ENCODE data around the gene PRUNE2.

PRUNE2 gene

DNA sequence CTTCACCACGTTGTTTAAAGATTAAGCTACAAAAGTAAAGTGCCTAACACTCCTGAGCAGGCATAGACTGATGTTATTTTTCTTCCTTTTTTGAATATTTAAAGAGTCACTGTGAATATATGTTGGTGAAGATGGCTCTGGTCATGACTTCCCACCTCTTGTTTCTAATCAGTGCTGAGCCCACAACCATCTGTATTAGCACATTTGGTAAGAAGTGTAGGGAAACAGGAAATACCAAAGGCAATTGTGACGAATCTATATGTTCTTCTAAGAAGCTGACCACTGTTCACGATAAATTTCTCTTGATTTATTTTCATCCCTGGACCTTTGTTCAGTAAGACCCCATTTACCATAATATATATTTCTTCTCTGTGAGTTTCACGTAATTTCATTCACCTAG lies 249.9 kb downstream of the PRUNE2 start:
- DNase-seq (ENCODE audit: low read depth) = no peak

DNA sequence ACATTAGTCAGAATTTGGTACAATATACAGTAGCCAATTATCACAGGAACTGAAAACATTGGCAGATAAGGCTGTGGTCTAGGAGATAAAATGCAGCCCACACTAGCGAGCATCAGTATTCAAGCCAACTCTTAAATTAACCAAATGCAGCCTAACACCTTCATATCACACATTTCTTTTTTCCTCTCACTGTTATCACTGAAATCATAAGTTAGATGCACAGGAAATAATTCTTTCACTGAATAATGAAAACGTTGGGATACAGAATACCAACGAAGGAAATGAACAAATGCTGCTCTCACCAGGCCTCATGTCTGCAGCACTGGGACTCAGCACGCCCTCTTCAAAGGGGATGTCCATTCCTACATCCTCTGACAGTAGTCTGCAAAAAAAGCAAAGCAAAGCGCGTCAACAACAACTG lies 250.8 kb downstream of the PRUNE2 start:
- no peak for DNase-seq (ENCODE audit: low read depth)

DNA sequence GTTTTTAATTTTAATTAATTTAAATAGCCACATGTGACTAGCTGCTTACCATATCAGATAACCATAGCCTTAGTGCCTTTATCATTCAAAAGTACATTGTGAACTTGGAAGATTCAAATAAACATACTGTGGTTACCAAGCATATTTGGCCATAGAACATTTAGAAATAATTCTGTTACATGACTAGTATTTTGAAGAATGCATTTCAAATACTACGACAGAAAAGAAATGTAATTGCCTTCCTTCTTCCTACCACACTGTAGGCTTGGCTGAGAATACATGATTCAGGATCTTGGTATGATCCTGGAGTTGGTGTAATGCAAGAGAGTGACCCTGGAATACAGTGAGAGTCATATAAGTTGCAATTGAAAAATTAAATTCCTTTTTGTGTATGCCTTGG lies 251.3 kb downstream of the PRUNE2 start:
- no peak for DNase-seq (ENCODE audit: low read depth)

DNA sequence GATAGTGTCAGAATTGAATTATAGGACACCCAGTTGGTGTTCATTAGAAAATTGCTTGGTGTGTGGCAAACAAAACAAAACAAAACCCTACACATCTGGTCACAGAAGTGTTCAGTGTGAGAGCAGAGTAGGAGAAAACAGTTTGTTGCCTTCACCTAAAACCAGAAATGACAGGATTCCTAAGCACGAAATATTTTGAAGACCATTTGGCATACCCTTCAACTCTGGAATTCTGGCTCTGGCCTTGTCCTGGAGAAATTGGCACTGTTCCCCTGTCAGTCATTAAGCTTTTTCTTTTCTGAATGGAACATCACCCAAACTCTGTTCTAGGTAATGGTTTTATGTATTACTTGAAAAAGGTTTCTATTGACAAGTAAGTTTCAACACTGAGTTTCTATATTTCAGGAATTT lies 251.9 kb downstream of the PRUNE2 start:
- no peak for DNase-seq (ENCODE audit: low read depth)

DNA sequence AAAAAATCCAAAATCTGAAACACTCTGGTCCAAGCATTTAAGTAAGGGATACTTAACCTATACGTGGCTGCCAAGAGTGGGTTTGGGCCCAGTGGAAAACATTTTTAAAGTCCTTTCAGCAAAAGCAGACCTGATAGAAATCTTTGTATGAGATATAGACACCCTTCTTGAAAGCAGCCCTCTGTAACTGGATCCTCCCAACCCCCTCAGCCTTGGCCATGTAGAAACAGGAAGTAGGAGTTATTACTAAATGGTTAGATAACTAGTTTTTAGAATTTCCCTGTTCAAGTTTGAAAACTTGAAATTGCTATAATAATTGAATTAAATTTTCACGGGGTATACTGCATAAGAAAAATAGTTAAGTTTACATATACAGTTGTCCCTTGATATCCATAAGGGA lies 253.0 kb downstream of the PRUNE2 start:
- DNase-seq (ENCODE audit: low read depth) = no peak

DNA sequence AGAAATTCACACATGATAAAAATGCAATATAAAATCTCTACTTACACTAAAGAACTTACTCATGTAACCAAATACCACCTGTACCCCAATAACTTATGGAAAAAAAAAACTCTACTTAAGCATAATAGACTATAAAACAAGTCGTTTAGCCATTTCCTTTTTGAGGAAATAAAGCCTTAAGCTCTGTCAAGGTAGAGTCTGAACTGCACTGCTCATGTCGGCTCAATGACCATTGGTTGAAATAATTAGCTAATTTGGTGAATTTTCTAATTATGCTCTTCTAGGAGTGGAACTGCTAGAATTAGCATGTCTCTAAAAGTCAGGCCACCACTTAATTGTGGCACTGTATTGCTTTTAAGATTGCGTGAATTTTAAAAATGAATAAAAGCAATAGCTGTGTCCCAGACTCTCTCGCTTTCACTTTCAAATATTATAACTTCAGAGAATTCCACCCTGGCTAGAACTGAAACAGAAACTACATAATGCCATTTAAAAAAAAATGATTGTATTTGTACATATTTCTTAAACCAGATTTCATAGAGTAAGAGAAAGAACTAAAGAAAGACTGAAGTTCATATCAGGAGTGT lies 254.7 kb downstream of the PRUNE2 start:
- no peak for DNase-seq (ENCODE audit: low read depth)

DNA sequence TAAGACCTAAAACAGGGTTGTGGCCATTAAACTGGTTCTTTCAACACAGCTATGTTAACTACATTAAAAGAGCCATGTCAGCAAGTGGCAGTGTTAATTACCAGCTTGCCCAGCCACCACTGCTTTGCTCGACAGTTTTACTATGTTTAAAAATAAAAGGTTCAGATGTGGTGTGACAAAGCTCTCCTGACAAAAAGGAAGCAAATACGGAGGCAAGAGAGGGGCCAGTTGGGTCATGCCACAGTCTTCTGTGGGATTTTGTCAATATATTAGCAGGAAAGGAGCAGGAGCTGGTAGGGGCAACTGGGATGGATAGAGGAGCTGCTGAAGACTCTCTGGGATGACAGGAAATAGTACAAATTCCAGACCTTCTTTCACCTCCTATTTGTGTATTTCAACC lies 255.2 kb downstream of the PRUNE2 start:
- no peak for DNase-seq (ENCODE audit: low read depth)

DNA sequence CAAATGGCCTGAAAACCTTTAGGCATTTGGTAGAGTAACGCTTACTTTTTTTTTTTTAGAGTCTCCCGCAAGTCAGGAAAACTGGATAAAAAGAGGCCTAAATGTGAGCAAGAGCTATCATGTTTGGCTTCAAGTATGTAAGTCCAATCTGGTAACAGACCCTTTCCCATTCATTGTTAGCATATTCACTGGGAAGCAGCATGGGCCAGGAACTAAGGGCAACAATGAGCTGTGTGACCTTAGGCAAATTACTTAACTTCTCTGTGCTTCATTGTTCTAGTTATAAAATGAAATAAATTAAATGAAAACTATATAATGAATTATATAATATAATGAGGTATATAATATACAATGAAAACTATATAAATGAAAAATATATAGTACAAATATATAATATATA lies 256.0 kb downstream of the PRUNE2 start:
- no peak for DNase-seq (ENCODE audit: low read depth)

DNA sequence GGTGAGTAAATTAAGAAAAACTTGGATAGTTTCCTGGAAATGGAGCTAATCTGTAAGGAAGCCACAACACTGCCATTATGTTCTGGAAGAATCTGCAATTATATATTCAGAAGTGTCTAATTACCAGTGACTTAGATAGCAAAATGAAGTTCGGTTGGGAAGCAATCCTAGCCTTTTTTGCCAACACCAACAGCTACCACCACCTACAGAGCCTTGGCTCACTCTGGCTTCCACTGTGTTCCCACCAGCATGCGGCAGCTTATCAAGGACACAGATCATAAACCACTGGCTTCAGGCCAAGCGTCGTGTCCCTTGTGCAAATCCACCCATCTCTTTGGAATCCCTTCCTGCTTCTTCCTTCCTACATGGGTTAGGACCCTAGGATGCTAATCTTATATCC lies 259.7 kb downstream of the PRUNE2 start:
- no peak for DNase-seq (ENCODE audit: low read depth)

DNA sequence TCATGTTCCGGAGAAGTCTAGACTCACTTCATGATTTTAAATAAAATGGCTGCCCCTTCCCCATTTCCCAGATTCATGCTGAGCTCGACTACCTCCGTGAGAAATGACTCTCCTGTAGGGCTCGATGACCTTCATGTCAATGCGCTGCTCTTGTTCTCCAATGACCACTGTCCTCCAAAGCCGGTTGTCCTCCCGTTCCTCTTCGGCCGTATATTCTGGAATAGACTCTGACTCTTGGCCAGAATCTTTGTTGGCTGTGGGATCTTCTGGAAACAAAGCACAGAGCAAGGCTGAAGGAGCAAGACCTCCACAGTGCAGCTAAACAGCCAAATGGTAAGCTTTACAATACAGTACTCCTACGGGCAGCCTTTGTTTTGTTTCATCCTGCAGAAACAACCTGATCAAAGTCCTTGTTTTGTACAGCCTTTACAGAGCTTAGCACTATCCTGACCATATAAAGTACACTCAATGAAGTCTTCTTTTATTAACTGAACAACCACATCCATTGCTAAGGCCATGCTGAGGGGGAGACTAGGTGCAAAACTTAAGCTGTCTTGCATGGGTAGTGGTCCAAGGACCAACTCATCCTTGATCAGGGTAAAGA lies 261.2 kb downstream of the PRUNE2 start:
- DNase-seq (ENCODE audit: low read depth) = no peak

DNA sequence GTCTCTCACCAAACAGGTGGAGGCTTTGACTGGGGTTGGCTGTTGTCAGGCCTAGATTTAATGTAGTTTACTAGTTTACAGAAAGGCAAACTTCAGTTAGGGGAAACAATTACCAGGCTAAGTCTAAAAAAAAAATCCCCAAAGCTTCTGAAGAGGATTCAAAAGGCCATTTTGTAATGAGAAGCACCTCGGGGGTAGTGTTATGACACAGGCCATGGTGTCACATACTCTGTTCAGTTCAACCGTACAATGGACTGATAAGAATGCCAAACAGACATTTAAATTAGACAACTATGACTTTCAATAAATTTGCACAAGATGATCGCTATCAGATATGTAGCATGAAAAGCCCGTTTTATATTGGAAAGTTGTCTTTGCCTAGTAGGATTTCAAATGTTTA lies 261.7 kb downstream of the PRUNE2 start:
- no peak for DNase-seq (ENCODE audit: low read depth)

DNA sequence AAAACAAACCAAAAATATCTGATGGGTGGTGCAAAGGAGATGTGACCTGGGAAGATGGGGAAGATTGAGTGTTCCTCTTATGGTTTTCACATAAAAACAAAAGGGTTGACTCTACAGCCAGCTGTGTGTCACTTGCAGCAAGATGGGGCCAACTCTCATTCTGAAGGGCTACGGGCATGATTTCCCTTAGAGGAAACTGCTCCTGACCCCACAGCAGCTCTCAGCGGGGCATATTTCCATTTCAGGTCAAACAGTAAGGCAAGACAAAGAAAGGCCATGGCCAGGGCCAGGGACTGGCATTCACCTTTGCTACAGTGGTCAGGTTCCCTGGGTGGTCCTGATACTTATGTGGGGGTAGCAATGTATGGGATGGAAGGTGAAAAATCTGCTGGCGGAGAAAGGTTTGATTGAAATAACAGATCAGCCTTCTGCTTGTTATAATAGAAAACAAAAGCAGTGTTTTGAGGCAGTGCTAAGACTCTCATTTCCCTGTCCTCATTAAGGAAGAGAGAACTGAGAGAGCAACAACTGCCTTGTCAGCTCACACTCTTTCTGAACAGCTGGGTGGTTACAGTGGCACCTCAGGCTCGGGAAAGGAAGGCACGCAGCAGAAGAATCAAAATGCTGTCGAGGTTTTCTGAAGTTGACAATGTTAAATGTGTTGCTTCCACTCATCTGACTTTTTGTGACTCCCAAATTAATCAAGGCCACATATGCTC lies 262.4 kb downstream of the PRUNE2 start:
- no peak for DNase-seq (ENCODE audit: low read depth)

DNA sequence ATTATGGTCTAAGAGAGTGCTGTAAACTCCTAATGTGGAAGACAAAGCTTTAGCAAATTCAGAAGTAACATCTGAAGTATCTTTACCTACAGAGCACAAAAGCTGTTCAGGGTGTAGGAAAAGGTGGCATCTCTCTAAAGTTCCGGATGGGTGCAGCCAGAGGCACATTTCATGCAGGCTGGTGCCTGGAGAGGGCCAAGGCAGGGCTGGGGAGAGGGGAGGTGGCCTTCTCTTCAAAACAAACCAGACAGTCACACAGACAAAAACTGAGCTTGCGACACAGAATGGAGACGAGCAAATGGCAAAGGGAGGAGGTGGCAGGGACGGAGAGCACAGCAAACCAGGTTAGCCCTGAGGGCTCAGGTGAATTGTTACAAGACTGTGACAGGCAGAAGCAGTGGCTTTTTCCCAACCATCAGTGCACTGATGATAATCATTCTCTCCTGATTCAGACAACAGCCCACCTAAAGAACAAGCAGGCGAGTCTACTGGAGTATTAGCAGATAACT lies 263.2 kb downstream of the PRUNE2 start:
- DNase-seq (ENCODE audit: low read depth) = no peak

DNA sequence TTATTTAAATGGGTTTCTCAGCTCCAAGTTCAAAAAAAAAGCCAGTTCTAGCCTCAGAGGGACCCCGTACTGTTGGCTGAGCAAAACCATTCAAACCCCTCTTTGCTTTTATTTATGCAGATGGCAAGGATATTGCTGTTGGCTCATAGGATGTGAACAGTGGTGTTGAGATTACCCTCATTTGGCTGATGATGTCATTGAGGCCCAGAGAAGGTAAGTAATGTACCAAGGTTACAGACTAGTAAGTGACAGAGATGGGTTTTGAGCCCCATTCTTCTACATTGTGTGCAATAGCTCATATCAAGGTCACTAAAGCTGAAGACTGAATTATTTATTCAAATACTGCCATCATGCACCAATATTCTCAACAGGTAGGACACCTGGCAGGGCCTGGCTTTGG lies 263.8 kb downstream of the PRUNE2 start:
- no peak for DNase-seq (ENCODE audit: low read depth)

DNA sequence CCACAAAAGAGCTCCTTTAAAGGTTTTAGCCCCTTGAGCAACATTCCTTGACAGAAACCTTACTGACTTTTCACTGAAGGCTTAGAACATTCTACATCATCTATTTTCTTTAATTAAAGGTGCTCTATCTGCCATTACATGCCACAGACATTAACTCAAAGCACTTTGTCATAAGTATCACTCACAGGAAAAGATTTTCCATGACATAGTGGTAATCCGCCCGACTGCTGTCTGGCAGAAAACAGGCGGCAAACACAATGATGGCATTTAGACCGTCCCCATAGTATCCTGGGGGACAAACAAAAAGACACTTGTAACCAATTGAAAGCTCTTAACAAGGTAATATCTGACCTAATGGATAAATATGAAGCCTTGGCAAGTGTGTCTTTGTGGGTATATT lies 267.9 kb downstream of the PRUNE2 start:
- no peak for DNase-seq (ENCODE audit: low read depth)

DNA sequence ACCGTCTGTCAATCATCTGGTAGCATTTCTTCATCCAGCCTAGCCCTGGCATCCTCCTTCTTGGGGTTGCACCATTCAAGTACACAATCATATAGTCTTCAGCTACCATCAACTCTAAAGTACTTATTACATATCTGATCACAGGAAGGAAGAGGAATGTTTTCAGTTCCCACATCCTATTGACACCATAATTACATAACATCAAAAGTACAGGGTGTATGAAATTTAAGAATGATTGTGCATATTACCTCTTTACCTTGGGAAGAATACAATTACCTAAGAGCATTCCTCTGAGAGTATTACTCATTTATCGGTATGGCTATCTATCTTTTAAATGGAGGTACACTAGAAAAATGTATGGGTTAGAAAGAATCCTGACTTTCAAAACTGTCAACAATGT lies 268.5 kb downstream of the PRUNE2 start:
- no peak for DNase-seq (ENCODE audit: low read depth)

DNA sequence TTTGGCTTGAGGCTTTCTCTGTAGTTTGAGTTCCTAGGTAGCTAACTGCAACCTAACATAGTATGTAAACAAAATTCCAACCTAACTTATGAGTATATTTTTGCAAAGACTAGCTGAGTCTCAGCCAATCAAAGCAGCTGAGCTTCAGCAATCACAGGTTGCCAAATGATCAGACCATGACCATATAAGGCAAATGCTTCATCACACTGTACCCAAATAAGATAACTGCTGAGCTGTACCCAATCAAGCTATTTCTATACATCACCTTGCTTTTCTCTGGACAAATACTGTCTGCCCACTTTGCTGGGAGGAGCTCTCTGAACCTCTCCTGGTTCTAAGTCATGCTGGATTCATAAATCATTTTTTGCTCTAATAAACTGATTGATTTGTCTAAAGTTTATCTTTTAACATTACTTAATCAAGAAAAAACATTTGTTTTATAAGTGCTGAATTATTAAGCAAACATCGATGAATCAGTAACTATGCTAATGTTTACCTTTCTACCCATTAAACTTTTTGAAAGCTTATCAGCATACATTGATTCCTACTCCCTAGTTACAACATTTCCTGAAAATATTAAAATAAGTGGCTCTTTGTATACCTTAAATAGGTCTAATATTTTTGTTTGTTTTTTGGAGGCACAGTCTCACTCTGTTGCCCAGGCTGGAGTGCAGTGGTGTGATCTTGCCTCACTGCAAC lies 271.4 kb downstream of the PRUNE2 start:
- DNase-seq (ENCODE audit: low read depth) = no peak

DNA sequence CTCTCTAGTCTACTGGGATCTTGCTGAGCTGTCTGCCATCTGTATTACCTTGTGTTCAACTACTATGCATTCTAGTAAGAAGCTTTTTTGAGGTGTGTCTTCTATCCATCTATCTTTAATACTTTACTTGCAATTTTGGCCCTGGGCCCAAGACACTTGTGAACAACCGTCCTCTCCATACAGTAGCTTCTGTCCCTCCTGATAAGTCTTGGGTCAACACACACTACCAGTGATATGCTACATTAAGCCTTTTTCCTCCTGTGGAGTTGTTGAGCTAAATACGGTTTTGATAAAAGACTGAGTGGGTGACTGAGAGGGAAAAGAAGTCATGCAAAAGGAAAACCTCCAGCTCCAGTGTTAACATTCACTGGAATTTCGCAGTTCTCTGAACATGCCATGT lies 275.0 kb downstream of the PRUNE2 start:
- no peak for DNase-seq (ENCODE audit: low read depth)

DNA sequence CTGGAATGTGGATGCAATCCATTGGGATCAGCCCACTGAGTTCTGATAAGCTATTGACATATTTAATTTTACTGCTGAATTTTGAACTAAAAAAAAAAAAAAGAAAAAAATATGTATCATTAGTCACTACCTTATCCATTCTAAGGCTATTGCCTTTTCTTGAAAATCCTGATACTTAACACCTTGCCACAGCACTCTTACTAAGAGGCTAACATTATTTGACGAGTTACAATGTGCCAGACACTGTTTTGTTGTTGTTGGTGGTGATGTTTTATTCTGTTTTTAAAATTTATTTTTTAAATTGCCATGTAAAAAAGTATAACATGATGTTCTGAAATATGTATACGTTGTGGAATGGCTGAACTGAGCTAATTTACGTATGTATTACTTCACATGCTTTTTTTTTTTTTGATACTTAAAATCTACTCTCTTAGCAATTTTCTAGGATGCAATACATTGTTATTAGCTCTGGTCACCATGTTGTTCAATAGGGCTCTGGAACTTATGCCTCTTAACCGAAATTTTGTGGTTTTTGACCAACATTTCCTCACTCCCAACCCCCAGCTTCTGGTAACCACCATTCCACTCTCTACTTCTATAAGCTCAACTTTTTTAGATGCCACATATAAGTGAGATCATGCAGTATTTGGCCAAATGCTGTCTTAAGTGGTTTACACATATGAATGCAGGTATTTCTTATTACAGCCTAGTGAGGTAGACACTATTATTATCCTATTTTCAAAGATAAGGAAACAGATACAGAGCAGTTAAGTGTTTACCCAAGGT lies 276.5 kb downstream of the PRUNE2 start:
- no peak for DNase-seq (ENCODE audit: low read depth)

DNA sequence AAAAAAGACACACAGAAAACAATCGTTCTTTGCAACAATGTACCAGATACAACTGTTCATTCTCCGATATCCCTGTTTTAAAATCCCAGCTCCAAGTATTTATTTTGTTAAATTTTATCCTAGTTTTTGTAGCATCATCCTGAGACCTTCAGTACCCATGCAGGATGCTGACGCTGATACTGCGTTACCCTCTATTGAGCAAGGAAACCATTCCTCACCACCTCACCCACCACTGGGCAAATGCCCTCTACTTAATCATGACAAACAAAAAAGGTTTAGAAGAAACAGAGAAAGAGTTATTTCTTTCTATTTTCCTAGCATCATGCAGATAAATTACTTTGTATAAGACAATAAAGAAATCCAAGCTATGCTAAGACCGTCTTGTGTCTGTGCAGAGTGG lies 277.8 kb downstream of the PRUNE2 start:
- no peak for DNase-seq (ENCODE audit: low read depth)

DNA sequence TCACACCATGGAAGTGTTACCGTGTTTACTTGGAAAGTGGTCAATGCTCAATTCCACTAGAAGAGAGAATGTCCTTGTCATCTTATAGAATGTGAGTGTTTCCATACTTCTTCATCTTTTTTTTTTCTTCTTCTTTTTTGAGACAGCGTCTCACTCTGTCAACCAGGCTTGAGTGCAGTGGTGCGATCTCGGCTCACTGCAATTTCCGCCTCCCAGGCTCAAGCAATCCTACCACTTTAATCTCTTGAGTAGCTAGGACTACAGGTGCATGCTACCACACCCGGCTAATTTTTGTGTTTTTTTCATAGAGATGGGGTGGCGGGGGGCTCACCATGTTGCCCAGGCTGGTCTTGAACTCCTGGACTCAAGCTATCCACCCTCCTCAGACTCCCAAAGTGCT lies 278.9 kb downstream of the PRUNE2 start:
- DNase-seq (ENCODE audit: low read depth) = no peak

DNA sequence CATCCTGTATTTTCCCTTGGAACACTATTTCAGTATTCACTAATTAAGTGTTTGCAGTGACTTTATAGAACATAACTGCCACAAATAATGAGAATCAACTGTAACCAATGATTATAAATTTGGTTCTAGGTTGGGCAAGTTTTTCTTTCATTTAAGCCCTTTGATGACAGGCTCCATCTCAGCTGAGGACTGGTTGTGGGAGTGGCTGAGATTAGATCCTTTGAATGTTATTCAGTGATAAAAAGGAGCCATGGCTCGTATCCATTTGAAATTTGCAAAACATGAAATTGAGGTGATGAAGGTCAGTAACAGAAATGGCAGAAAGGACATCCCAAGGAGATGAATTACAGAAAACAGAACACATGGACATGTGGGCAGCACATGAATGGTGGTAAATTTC lies 279.8 kb downstream of the PRUNE2 start:
- no peak for DNase-seq (ENCODE audit: low read depth)

All from activated T-helper 1 cell treated with Interleukin-2 at 50 U/mL for 16 hours (primary cell).